Measurements from ENCODE around the gene MRPL3. TPM values are rescaled to one million over a fixed set of nuclear protein-coding genes. Genes with fewer than 3 reads are reported as not detected.

The MRPL3 gene
- total and polyA plus RNA-seq, 4 donors, result 58.8 to 99.7 (median 72.6) TPM

Small RNAs within 50 kb of the gene (small RNA-seq; reads per million reads assigned to genes)
- gene AC107027.2 (ENCODE audit: low replicate concordance), result not detected
- 8.4 reads per million, percentile 96 among the genes with 10 or more reads in this experiment for gene SNORA58 (ENCODE audit: low replicate concordance)

Other genes starting within 250 kb of the MRPL3 start
- gene NUDT16, start 121.2 kb downstream of the MRPL3 start, total RNA-seq, result 10 to 100 TPM; 19.9 to 64.6 TPM
- 10 to 100 TPM; 37.0 to 67.9 TPM for gene NUDT16, start 121.2 kb downstream of the MRPL3 start, polyA plus RNA-seq